ENCODE measurements around the gene DEPDC1.

DNA sequence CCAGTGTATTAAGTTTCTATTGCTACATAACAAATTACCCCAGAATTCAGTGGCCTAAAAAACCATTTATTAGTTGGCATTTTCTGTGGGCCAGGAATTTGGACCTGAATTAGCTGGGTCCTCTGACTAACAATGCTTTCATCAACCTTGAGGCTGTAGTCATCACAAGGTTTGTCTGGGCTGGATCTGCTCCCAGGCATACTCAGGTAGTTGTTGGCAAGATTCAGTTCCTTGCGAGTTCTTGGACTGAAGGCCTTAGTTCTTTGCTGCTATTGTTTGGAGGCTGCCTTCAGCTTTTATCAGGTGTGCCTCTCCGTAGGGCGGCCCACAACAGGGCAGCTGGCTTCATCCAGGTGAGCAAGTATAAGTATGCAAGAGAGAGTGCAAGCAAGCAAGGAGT, 31.4 kb upstream of the DEPDC1 start:
- TF ChIP-seq, protein P1, sequence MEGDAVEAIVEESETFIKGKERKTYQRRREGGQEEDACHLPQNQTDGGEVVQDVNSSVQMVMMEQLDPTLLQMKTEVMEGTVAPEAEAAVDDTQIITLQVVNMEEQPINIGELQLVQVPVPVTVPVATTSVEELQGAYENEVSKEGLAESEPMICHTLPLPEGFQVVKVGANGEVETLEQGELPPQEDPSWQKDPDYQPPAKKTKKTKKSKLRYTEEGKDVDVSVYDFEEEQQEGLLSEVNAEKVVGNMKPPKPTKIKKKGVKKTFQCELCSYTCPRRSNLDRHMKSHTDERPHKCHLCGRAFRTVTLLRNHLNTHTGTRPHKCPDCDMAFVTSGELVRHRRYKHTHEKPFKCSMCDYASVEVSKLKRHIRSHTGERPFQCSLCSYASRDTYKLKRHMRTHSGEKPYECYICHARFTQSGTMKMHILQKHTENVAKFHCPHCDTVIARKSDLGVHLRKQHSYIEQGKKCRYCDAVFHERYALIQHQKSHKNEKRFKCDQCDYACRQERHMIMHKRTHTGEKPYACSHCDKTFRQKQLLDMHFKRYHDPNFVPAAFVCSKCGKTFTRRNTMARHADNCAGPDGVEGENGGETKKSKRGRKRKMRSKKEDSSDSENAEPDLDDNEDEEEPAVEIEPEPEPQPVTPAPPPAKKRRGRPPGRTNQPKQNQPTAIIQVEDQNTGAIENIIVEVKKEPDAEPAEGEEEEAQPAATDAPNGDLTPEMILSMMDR (IDR thresholded peaks at IDR 0.05), result no peak
- TF ChIP-seq EP300 (IDR thresholded peaks at IDR 0.05) (no peak), POLR2A (IDR thresholded peaks at IDR 0.05) (no peak)

All from tibial nerve (tissue), 4 donors.